Measurements from ENCODE around the gene DGKI.

GRCh38 chr7:137399827-137400823, 446.6 kb downstream of the DGKI start:
- TF ChIP-seq PBX3 (IDR thresholded peaks at IDR 0.05) = no peak
- TF ChIP-seq POLR2A (IDR thresholded peaks at IDR 0.05; ENCODE audit: low read length) = no peak
- no peak for TF ChIP-seq CTCF (IDR thresholded peaks at IDR 0.05)
- TF ChIP-seq SREBF2 (IDR thresholded peaks at IDR 0.05) = no peak
- TF ChIP-seq MAZ (IDR thresholded peaks at IDR 0.05; ENCODE audit: borderline replicate concordance, low read depth, low read length) = no peak
- TF ChIP-seq PHF8 (IDR thresholded peaks at IDR 0.05; ENCODE audit: borderline replicate concordance, low read depth) = no peak
- no peak for TF ChIP-seq MYC (IDR thresholded peaks at IDR 0.05; ENCODE audit: borderline replicate concordance, low read length)
- TF ChIP-seq SMC3 (IDR thresholded peaks at IDR 0.05) = no peak
- TF ChIP-seq FOSB (CRISPR knock-in tag; IDR thresholded peaks at IDR 0.05) = no peak
